H1 (cell line): Measurements from ENCODE around the gene CHCHD3. TPM values are rescaled to one million over a fixed set of nuclear protein-coding genes. Genes with fewer than 3 reads are reported as not detected.

ENCODE experiments used
- CEBPB ChIP-seq: IDR thresholded peaks from 2 replicates; pipeline ENCODE4 v1.6.1; 2012; ENCODE audit warnings: low read depth, low read length
- JUND ChIP-seq: IDR thresholded peaks from 2 replicates; pipeline ENCODE4 v1.6.1; 2011; ENCODE audit warnings: mild to moderate bottlenecking, improper control_type of control experiment, low read length
- SUZ12 ChIP-seq: fragments of 200-600 bp; sonication (generic); IDR thresholded peaks from 2 replicates; pipeline ENCODE4 v1.6.1; 2012; ENCODE audit warnings: mild to moderate bottlenecking, inconsistent platforms, low read length, moderate library complexity, mixed read lengths
- TAF7 ChIP-seq: optimal IDR thresholded peaks from 2 replicates; pipeline ENCODE3; 2011; ENCODE audit warnings: low read depth, mild to moderate bottlenecking, inconsistent platforms, low read length, moderate library complexity, borderline replicate concordance
- polyA plus RNA-seq, 7 experiments: library from polyadenylated mRNA; depleted of rRNA in 3 of 7; stranded (reverse) in 5 of 7; unstranded in 2 of 7; fragments of >200 nt in 5 of 7; fragments of 200-250 nt in 2 of 7; gene quantifications; 1 replicate in 5 of 7; 2 replicates in 1 of 7; 4 replicates in 1 of 7; pipeline versions ENCODE4 v1.2.1 to v1.2.3, GENCODE V29; 2011 to 2013; ENCODE audit warnings: missing spikeins in 2 of 7, mixed read lengths in 2 of 7
- total RNA-seq: library from RNA; stranded (reverse); fragmentation: NEBNext Ultra II Directional; extraction: Animal tissue kit (Norgen Biotek cat#: 25700); gene quantifications from 2 replicates; pipeline ENCODE4 v1.2.1, GENCODE V29; 2021
- TF ChIP-seq, protein P1 (sequence below): fragments of 300-600 bp; sonication (generic); IDR thresholded peaks from 2 replicates; pipeline ENCODE4 v1.7.1; 2012; ENCODE audit warnings: low read length, moderate library complexity, mild to moderate bottlenecking, inconsistent platforms; ENCODE audit not compliant: insufficient replicate concordance

The CHCHD3 gene
- total and polyA plus RNA-seq, 2 of the 8 experiments (the other 6 are each of a cell fraction or from before 2014, with no cell fraction given): 42.9 to 137 TPM

DNA sequence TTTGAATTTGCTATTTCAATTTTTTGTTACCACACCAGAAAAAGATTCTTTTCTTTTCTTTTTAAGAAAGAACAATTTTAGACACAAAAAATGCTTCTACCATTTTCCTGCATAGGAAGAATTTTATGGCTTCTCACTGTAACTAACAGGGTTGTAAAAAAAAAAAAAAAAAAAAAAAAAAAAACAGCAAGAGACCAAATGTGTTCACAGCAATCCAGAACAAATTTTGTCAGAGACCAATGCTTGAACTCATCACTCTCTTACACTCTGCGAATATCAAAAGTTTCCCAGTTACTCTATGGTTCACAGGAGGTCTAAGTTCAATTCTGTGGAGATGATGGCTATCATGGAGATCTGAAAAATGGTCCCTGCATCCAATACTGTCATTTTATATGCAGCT is 84.4 kb downstream of the CHCHD3 start (continued):
- no peak for TF ChIP-seq TAF7
- TF ChIP-seq SUZ12: no peak
- no peak for TF ChIP-seq JUND
- TF ChIP-seq CEBPB: no peak
- TF ChIP-seq, protein P1, sequence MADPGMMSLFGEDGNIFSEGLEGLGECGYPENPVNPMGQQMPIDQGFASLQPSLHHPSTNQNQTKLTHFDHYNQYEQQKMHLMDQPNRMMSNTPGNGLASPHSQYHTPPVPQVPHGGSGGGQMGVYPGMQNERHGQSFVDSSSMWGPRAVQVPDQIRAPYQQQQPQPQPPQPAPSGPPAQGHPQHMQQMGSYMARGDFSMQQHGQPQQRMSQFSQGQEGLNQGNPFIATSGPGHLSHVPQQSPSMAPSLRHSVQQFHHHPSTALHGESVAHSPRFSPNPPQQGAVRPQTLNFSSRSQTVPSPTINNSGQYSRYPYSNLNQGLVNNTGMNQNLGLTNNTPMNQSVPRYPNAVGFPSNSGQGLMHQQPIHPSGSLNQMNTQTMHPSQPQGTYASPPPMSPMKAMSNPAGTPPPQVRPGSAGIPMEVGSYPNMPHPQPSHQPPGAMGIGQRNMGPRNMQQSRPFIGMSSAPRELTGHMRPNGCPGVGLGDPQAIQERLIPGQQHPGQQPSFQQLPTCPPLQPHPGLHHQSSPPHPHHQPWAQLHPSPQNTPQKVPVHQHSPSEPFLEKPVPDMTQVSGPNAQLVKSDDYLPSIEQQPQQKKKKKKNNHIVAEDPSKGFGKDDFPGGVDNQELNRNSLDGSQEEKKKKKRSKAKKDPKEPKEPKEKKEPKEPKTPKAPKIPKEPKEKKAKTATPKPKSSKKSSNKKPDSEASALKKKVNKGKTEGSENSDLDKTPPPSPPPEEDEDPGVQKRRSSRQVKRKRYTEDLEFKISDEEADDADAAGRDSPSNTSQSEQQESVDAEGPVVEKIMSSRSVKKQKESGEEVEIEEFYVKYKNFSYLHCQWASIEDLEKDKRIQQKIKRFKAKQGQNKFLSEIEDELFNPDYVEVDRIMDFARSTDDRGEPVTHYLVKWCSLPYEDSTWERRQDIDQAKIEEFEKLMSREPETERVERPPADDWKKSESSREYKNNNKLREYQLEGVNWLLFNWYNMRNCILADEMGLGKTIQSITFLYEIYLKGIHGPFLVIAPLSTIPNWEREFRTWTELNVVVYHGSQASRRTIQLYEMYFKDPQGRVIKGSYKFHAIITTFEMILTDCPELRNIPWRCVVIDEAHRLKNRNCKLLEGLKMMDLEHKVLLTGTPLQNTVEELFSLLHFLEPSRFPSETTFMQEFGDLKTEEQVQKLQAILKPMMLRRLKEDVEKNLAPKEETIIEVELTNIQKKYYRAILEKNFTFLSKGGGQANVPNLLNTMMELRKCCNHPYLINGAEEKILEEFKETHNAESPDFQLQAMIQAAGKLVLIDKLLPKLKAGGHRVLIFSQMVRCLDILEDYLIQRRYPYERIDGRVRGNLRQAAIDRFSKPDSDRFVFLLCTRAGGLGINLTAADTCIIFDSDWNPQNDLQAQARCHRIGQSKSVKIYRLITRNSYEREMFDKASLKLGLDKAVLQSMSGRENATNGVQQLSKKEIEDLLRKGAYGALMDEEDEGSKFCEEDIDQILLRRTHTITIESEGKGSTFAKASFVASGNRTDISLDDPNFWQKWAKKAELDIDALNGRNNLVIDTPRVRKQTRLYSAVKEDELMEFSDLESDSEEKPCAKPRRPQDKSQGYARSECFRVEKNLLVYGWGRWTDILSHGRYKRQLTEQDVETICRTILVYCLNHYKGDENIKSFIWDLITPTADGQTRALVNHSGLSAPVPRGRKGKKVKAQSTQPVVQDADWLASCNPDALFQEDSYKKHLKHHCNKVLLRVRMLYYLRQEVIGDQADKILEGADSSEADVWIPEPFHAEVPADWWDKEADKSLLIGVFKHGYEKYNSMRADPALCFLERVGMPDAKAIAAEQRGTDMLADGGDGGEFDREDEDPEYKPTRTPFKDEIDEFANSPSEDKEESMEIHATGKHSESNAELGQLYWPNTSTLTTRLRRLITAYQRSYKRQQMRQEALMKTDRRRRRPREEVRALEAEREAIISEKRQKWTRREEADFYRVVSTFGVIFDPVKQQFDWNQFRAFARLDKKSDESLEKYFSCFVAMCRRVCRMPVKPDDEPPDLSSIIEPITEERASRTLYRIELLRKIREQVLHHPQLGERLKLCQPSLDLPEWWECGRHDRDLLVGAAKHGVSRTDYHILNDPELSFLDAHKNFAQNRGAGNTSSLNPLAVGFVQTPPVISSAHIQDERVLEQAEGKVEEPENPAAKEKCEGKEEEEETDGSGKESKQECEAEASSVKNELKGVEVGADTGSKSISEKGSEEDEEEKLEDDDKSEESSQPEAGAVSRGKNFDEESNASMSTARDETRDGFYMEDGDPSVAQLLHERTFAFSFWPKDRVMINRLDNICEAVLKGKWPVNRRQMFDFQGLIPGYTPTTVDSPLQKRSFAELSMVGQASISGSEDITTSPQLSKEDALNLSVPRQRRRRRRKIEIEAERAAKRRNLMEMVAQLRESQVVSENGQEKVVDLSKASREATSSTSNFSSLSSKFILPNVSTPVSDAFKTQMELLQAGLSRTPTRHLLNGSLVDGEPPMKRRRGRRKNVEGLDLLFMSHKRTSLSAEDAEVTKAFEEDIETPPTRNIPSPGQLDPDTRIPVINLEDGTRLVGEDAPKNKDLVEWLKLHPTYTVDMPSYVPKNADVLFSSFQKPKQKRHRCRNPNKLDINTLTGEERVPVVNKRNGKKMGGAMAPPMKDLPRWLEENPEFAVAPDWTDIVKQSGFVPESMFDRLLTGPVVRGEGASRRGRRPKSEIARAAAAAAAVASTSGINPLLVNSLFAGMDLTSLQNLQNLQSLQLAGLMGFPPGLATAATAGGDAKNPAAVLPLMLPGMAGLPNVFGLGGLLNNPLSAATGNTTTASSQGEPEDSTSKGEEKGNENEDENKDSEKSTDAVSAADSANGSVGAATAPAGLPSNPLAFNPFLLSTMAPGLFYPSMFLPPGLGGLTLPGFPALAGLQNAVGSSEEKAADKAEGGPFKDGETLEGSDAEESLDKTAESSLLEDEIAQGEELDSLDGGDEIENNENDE: no peak
